NCI-H510A treated with DMSO at 0.1 percent for 48 hours (cell line): Measurements from ENCODE around the gene PBX1.
A peak's percentile ranks its signal among the peaks of the same experiment; 100 is the strongest.
"Not testable (repeated sequence)": the region's sequence is repeated elsewhere in the genome, so short reads cannot be mapped to it uniquely, and the experiment has no call there.

Experiments
- DNase-seq: peaks from one replicate; lab custom pipeline; 2025; lab: John Stamatoyannopoulos, UW

PBX1 gene

GRCh38 chr1:164558461-164559341, at the start of gene PBX1:
Gene PBX1 (plus strand): TSS chr1:164559184.
- peak; percentile 96 for DNase-seq

- no peak for DNase-seq
Measured at GRCh38 chr1:164510435-164510834, 48.5 kb upstream of the PBX1 start.

GRCh38 chr1:164511001-164511705, 47.8 kb upstream of the PBX1 start:
- no peak for DNase-seq

GRCh38 chr1:164515231-164515630, 43.8 kb upstream of the PBX1 start:
- DNase-seq, result no peak

- no peak for DNase-seq
Measured at GRCh38 chr1:164515711-164516331, 43.2 kb upstream of the PBX1 start.

GRCh38 chr1:164516591-164516990, 42.4 kb upstream of the PBX1 start:
- no peak for DNase-seq

GRCh38 chr1:164518692-164519332, 40.2 kb upstream of the PBX1 start:
- no peak for DNase-seq

GRCh38 chr1:164519426-164519825, 39.6 kb upstream of the PBX1 start:
- no peak for DNase-seq

GRCh38 chr1:164524810-164525209, 34.2 kb upstream of the PBX1 start:
- no peak for DNase-seq

GRCh38 chr1:164534863-164535610, 23.9 kb upstream of the PBX1 start:
- DNase-seq, result no peak

GRCh38 chr1:164552463-164552988, 6.5 kb upstream of the PBX1 start:
- not testable (repeated sequence) for DNase-seq

GRCh38 chr1:164557270-164557669, 1.7 kb upstream of the PBX1 start:
- DNase-seq, result peak; percentile 81

GRCh38 chr1:164559342-164560051, 513 bp downstream of the PBX1 start:
- DNase-seq, result peak; percentile 40

- DNase-seq, result no peak
Measured at GRCh38 chr1:164560121-164560541, 1.1 kb downstream of the PBX1 start.

GRCh38 chr1:164560556-164560955, 1.6 kb downstream of the PBX1 start:
- no peak for DNase-seq

GRCh38 chr1:164561007-164561406, 2.0 kb downstream of the PBX1 start:
- DNase-seq, result peak; percentile 44

- DNase-seq, result peak; percentile 33
Measured at GRCh38 chr1:164561472-164561871, 2.5 kb downstream of the PBX1 start.

GRCh38 chr1:164562061-164562460, 3.1 kb downstream of the PBX1 start:
- peak; percentile 38 for DNase-seq

GRCh38 chr1:164562511-164562910, 3.5 kb downstream of the PBX1 start:
- DNase-seq, result no peak

- DNase-seq, result no peak
Measured at GRCh38 chr1:164562947-164563520, 4.0 kb downstream of the PBX1 start.
